SK-N-SH (cell line): ENCODE measurements around the gene CLASRP. TPM values are rescaled to one million over a fixed set of nuclear protein-coding genes. Genes with fewer than 3 reads are reported as not detected.

Source experiments
- CTCF ChIA-PET: fragments of 300-600, 350-600 bp; formaldehyde crosslinking; extraction: SDS; loops from one replicate; lab custom pipeline; 2021; lab: Yijun Ruan, JAX
- POLR2A ChIA-PET: fragments of 350-600 bp; sonication (Branson Sonifier 250); formaldehyde crosslinking; extraction: SDS; loops from one replicate; lab custom pipeline; 2020; ENCODE audit warnings: antibody characterized with exemption, inconsistent platforms; lab: Yijun Ruan, JAX
- DNase-seq: peaks from one replicate; pipeline ENCODE4 v3.0.0; 2012
- H2AFZ ChIP-seq: fragments of 200-600 bp; sonication (generic); 2 replicates; pipeline ENCODE4 v1.8.1; 2016; ENCODE audit warnings: antibody characterized with exemption, mild to moderate bottlenecking, low read depth
- H3F3A ChIP-seq: fragments of 200-600 bp; sonication (generic); replicated peaks from 2 replicates; pipeline ENCODE3; 2016; ENCODE audit warnings: antibody characterized with exemption, mild to moderate bottlenecking; ENCODE audit not compliant: insufficient read depth
- H3K27ac ChIP-seq, 2 experiments: fragments of 200-500 bp in 1 of 2; fragments of 200-600 bp in 1 of 2; sonication (Bioruptor generic) in 1 of 2; sonication (generic), shearing (Covaris generic) in 1 of 2; 2 replicates each; pipeline versions ENCODE4 v1.5.1 to v1.6.1; 2014 to 2016; ENCODE audit warnings: low read depth in 2 of 2, inconsistent platforms in 1 of 2, low read length in 1 of 2, mild to moderate bottlenecking in 1 of 2, mixed read lengths in 1 of 2
- H3K27me3 ChIP-seq: fragments of 200-600 bp; sonication (generic), shearing (Covaris generic); 2 replicates; pipeline ENCODE4 v1.6.1; 2016; ENCODE audit warnings: mixed run types; ENCODE audit not compliant: insufficient read depth
- H3K36me3 ChIP-seq, 2 experiments: fragments of 200-500 bp in 1 of 2; fragments of 200-600 bp in 1 of 2; sonication (Bioruptor generic) in 1 of 2; sonication (generic) in 1 of 2; replicated peaks in 1 of 2; 2 replicates each; pipeline versions ENCODE3 to v1.5.1; 2014 to 2016; ENCODE audit warnings: low read length in 1 of 2, mild to moderate bottlenecking in 1 of 2; ENCODE audit not compliant: insufficient read depth in 2 of 2, control insufficient read depth in 1 of 2
- H3K4me1 ChIP-seq, 2 experiments: fragments of 200-500 bp in 1 of 2; fragments of 200-600 bp in 1 of 2; sonication (Bioruptor generic) in 1 of 2; sonication (generic), shearing (Covaris generic) in 1 of 2; 2 replicates each; pipeline versions ENCODE4 v1.5.1 to v1.6.1; 2014 to 2016; ENCODE audit warnings: low read depth in 1 of 2, low read length in 1 of 2, mixed run types in 1 of 2; ENCODE audit not compliant: insufficient read depth in 2 of 2, control insufficient read depth in 1 of 2
- H3K4me2 ChIP-seq: fragments of 200-600 bp; sonication (generic), shearing (Covaris generic); 2 replicates; pipeline ENCODE4 v1.6.1; 2017; ENCODE audit warnings: mixed run types
- H3K4me3 ChIP-seq, 2 experiments: fragments of 200-500 bp in 1 of 2; fragments of 200-600 bp in 1 of 2; sonication (Bioruptor generic) in 1 of 2; sonication (generic), shearing (Covaris generic) in 1 of 2; 2 replicates each; pipeline versions ENCODE4 v1.5.1 to v1.8.1; 2014 to 2016; ENCODE audit warnings: low read depth in 2 of 2, inconsistent platforms in 1 of 2, low read length in 1 of 2, mild to moderate bottlenecking in 1 of 2, mixed read lengths in 1 of 2, moderate library complexity in 1 of 2
- H3K79me2 ChIP-seq: fragments of 200-600 bp; sonication (generic); 2 replicates; pipeline ENCODE4 v1.8.1; 2017; ENCODE audit warnings: mild to moderate bottlenecking; ENCODE audit not compliant: insufficient read depth
- H3K9ac ChIP-seq: fragments of 200-600 bp; sonication (generic); 2 replicates; pipeline ENCODE4 v1.6.1; 2017; ENCODE audit warnings: mixed run types
- H3K9me2 ChIP-seq: fragments of 200-600 bp; sonication (generic); 2 replicates; pipeline ENCODE4 v1.6.1; 2017; ENCODE audit warnings: mixed run types
- H3K9me3 ChIP-seq: fragments of 200-600 bp; sonication (generic); 2 replicates; pipeline ENCODE4 v1.6.1; 2017; ENCODE audit warnings: mixed run types, mild to moderate bottlenecking, moderate library complexity
- H4K20me1 ChIP-seq: fragments of 200-600 bp; sonication (generic); 2 replicates; pipeline ENCODE4 v1.6.1; 2017; ENCODE audit warnings: mild to moderate bottlenecking, mixed run types; ENCODE audit not compliant: insufficient read depth
- FOSL2 ChIP-seq: IDR thresholded peaks from 2 replicates; pipeline ENCODE4 v1.4.0; 2012; ENCODE audit warnings: low read depth, mild to moderate bottlenecking, moderate library complexity, borderline replicate concordance
- GABPA ChIP-seq: IDR thresholded peaks from 2 replicates; pipeline ENCODE4 v1.4.0; 2012; ENCODE audit warnings: low read depth, mild to moderate bottlenecking
- JUND ChIP-seq: IDR thresholded peaks from 2 replicates; pipeline ENCODE4 v1.4.0; 2012
- MEF2A ChIP-seq: IDR thresholded peaks from 2 replicates; pipeline ENCODE4 v1.4.0; 2012; ENCODE audit warnings: low read depth, borderline replicate concordance
- MXI1 ChIP-seq: IDR thresholded peaks from 2 replicates; pipeline ENCODE4 v1.6.1; 2012; ENCODE audit warnings: mild to moderate bottlenecking, low read depth, low read length, improper control_type of control experiment
- NFIC ChIP-seq: IDR thresholded peaks from 2 replicates; pipeline ENCODE4 v1.4.0; 2012; ENCODE audit warnings: borderline replicate concordance
- NRF1 ChIP-seq: IDR thresholded peaks from 2 replicates; pipeline ENCODE4 v1.6.1; 2012; ENCODE audit warnings: low read depth, mild to moderate bottlenecking, low read length
- RXRA ChIP-seq: IDR thresholded peaks from 2 replicates; pipeline ENCODE4 v1.4.0; 2012; ENCODE audit warnings: low read depth, mild to moderate bottlenecking, borderline replicate concordance
- SMC3 ChIP-seq: IDR thresholded peaks from 2 replicates; pipeline ENCODE4 v1.6.1; 2012; ENCODE audit warnings: low read depth, low read length, improper control_type of control experiment
- TAF1 ChIP-seq: IDR thresholded peaks from 2 replicates; pipeline ENCODE4 v1.6.1; 2012; ENCODE audit warnings: low read depth, mild to moderate bottlenecking, low read length, moderate library complexity, borderline replicate concordance
- TCF12 ChIP-seq: IDR thresholded peaks from 2 replicates; pipeline ENCODE4 v1.4.0; 2012
- WGBS: methylation state at CpG from one replicate; pipeline ENCODE4 v1.1.6; 2017; ENCODE audit warnings: low lambda C conversion rate; 5-methylcytosine and 5-hydroxymethylcytosine counted together
- polyA plus RNA-seq, 3 experiments: library from polyadenylated mRNA; depleted of rRNA; stranded (reverse); fragments of >200 nt; gene quantifications; 2 replicates each; pipeline ENCODE4 v1.2.3, GENCODE V29; 2012
- TF ChIP-seq, protein P1 (sequence below): IDR thresholded peaks from 2 replicates; pipeline ENCODE4; 2012
- TF ChIP-seq, protein P2 (sequence below): fragments of 150-350 bp; IDR thresholded peaks from 2 replicates; pipeline ENCODE4 v1.6.1; 2016; ENCODE audit warnings: mild to moderate bottlenecking, low read depth, low read length
- TF ChIP-seq, protein P3 (sequence below): IDR thresholded peaks from 2 replicates; pipeline ENCODE4 v1.6.1; 2012; ENCODE audit warnings: mild to moderate bottlenecking, low read depth, low read length, moderate library complexity
- TF ChIP-seq, protein P4 (sequence below): IDR thresholded peaks from 2 replicates; pipeline ENCODE4 v1.4.0; 2012; ENCODE audit warnings: low read depth, borderline replicate concordance

Gene CLASRP
- polyA plus RNA-seq, 1 of the 3 experiments (the other 2 are of a cell fraction) = 54.8 TPM

GRCh38 chr19:45046355-45046754 lies 7.5 kb downstream of the CLASRP start:
- 97% methylated on average over 7 of the region's 7 CpGs for WGBS
- CTCF ChIA-PET = interaction anchor here (0.8 to 3.8 kb wide), 4 partner anchors 13 to 45 kb away, joined by 3 to 19 read pairs (median 4); no protein-coding TSS in a partner anchor

More at GRCh38 chr19:45046355-45046754, 7.5 kb downstream of the CLASRP start:
- no peaks in the 10 kb centered on the region; a peak in 1 of 4 replicates for H3K4me1 ChIP-seq
- peaks cover 31 to 41% of the 10 kb centered on the region in 2 experiments for H3K36me3 ChIP-seq
- H3K9me2 ChIP-seq = no peaks in the 10 kb centered on the region
- H3K9ac ChIP-seq = no peak overlapping the region
- no peak overlapping the region for H3K4me3 ChIP-seq
- no peak overlapping the region for H3K4me2 ChIP-seq
- POLR2A ChIA-PET = no interaction called here
- no peak for DNase-seq
- H3F3A ChIP-seq = no peaks in the 10 kb centered on the region
- no peak overlapping the region for H3K27ac ChIP-seq
- H2AFZ ChIP-seq = no peak overlapping the region
- H3K27me3 ChIP-seq = no peaks in the 10 kb centered on the region
- H3K79me2 ChIP-seq = peaks cover 99% of the 10 kb centered on the region
- H4K20me1 ChIP-seq = peaks cover 96% of the 10 kb centered on the region
- TF ChIP-seq, protein P1, sequence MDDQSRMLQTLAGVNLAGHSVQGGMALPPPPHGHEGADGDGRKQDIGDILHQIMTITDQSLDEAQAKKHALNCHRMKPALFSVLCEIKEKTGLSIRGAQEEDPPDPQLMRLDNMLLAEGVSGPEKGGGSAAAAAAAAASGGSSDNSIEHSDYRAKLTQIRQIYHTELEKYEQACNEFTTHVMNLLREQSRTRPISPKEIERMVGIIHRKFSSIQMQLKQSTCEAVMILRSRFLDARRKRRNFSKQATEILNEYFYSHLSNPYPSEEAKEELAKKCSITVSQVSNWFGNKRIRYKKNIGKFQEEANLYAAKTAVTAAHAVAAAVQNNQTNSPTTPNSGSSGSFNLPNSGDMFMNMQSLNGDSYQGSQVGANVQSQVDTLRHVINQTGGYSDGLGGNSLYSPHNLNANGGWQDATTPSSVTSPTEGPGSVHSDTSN = no peak
- TF ChIP-seq TCF12 (no peak), GABPA (no peak), RXRA (no peak), SMC3 (no peak), NRF1 (no peak), MEF2A (no peak), MXI1 (no peak), TAF1 (no peak), FOSL2 (no peak), JUND (no peak), NFIC (no peak)
- TF ChIP-seq, protein P2, sequence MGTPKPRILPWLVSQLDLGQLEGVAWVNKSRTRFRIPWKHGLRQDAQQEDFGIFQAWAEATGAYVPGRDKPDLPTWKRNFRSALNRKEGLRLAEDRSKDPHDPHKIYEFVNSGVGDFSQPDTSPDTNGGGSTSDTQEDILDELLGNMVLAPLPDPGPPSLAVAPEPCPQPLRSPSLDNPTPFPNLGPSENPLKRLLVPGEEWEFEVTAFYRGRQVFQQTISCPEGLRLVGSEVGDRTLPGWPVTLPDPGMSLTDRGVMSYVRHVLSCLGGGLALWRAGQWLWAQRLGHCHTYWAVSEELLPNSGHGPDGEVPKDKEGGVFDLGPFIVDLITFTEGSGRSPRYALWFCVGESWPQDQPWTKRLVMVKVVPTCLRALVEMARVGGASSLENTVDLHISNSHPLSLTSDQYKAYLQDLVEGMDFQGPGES = no peak
- TF ChIP-seq, protein P3, sequence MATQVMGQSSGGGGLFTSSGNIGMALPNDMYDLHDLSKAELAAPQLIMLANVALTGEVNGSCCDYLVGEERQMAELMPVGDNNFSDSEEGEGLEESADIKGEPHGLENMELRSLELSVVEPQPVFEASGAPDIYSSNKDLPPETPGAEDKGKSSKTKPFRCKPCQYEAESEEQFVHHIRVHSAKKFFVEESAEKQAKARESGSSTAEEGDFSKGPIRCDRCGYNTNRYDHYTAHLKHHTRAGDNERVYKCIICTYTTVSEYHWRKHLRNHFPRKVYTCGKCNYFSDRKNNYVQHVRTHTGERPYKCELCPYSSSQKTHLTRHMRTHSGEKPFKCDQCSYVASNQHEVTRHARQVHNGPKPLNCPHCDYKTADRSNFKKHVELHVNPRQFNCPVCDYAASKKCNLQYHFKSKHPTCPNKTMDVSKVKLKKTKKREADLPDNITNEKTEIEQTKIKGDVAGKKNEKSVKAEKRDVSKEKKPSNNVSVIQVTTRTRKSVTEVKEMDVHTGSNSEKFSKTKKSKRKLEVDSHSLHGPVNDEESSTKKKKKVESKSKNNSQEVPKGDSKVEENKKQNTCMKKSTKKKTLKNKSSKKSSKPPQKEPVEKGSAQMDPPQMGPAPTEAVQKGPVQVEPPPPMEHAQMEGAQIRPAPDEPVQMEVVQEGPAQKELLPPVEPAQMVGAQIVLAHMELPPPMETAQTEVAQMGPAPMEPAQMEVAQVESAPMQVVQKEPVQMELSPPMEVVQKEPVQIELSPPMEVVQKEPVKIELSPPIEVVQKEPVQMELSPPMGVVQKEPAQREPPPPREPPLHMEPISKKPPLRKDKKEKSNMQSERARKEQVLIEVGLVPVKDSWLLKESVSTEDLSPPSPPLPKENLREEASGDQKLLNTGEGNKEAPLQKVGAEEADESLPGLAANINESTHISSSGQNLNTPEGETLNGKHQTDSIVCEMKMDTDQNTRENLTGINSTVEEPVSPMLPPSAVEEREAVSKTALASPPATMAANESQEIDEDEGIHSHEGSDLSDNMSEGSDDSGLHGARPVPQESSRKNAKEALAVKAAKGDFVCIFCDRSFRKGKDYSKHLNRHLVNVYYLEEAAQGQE = no peak
- TF ChIP-seq, protein P4, sequence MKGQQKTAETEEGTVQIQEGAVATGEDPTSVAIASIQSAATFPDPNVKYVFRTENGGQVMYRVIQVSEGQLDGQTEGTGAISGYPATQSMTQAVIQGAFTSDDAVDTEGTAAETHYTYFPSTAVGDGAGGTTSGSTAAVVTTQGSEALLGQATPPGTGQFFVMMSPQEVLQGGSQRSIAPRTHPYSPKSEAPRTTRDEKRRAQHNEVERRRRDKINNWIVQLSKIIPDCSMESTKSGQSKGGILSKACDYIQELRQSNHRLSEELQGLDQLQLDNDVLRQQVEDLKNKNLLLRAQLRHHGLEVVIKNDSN = no peak
- no peaks in the 10 kb centered on the region for H3K9me3 ChIP-seq
